Measurements from ENCODE around the gene KCNQ1.
A peak's percentile ranks its signal among the peaks of the same experiment; 100 is the strongest.

KCNQ1 gene, protein sequence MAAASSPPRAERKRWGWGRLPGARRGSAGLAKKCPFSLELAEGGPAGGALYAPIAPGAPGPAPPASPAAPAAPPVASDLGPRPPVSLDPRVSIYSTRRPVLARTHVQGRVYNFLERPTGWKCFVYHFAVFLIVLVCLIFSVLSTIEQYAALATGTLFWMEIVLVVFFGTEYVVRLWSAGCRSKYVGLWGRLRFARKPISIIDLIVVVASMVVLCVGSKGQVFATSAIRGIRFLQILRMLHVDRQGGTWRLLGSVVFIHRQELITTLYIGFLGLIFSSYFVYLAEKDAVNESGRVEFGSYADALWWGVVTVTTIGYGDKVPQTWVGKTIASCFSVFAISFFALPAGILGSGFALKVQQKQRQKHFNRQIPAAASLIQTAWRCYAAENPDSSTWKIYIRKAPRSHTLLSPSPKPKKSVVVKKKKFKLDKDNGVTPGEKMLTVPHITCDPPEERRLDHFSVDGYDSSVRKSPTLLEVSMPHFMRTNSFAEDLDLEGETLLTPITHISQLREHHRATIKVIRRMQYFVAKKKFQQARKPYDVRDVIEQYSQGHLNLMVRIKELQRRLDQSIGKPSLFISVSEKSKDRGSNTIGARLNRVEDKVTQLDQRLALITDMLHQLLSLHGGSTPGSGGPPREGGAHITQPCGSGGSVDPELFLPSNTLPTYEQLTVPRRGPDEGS

DNA sequence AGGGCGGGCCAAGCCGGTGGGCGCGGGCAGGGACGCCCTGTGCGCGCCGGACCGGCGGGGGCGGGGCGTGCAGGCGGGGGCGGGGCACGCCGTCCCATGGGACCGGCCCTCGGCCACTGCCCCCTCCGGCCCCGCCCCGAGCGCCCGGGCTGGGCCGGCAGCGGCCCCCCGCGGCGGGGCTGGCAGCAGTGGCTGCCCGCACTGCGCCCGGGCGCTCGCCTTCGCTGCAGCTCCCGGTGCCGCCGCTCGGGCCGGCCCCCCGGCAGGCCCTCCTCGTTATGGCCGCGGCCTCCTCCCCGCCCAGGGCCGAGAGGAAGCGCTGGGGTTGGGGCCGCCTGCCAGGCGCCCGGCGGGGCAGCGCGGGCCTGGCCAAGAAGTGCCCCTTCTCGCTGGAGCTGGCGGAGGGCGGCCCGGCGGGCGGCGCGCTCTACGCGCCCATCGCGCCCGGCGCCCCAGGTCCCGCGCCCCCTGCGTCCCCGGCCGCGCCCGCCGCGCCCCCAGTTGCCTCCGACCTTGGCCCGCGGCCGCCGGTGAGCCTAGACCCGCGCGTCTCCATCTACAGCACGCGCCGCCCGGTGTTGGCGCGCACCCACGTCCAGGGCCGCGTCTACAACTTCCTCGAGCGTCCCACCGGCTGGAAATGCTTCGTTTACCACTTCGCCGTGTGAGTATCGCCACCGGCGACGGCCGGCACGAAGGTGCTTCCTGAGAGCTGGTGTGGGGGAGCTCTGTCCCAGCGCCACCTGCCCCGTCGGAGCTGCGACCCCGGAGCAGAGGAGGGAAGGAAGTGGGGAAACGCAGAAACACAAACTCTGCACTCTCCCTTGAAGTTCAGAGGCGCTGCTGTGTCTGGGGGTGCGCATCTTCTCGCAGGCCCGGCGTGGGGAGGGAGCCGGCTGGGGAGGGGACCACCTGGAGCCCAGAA lies at the start of gene KCNQ1:
KCNQ1 (plus strand) TSS at position 188 of the 925 bp plus-strand sequence; CDS start at position 279, 91 bp downstream.
- DNase-seq: no peak

DNA sequence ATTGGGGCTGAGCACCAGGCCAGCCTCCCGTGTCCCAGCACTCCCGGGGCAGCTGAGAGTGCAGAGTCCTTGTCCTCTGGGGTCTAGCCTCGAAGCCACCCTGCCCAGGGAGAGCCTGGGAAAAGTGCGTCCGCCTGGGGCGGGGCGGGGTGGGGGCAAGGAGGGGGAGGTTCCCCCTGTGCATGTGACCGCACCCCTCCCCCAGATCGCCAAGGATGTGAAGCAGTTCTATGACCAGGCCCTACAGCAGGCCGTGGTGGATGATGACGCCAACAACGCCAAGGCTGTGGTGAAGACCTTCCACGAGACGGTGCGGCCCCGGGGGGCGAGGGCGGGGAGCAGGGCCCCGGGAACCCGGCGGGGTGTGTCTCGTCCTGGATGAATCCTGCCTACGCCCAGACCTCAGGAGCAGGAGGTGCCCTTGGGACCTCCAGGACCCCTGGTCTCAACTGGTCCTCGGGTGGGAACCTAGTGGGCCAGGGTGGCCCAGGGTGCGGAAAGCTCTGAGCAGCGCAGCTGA lies 49.5 kb upstream of the KCNQ1 start:
- DNase-seq: no peak

DNA sequence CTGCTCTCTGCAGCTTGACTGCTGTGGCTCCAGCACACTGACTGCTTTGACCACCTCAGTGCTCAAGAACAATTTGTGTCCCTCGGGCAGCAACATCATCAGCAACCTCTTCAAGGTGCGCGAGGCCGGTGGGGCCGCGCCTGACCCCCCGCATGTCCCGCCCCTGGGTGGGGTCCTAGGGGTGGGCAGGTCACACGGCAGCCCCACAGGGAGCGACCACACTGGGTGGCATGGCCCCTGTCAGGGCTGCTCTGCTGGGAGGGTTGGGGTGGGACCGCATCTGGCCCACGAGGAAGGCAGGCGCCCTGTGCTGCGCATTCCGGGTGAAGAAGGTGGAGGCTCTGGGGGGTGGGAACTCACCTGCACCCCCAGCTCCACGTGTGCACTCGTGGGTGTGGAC lies 49.0 kb upstream of the KCNQ1 start:
- DNase-seq: no peak

DNA sequence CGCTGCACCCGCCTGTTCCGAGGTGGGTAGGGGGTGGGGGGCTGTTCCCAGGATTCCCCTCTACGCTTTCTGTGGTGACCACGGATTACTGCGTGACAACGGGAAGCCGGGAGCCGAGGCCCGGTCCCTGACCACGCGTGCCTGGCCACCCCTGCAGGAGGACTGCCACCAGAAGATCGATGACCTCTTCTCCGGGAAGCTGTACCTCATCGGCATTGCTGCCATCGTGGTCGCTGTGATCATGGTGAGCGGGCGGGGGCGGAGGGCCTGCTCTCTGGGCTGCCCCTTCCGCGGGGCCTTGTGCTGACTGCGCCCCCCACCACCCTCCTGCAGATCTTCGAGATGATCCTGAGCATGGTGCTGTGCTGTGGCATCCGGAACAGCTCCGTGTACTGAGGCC lies 48.3 kb upstream of the KCNQ1 start:
- DNase-seq: no peak

DNA sequence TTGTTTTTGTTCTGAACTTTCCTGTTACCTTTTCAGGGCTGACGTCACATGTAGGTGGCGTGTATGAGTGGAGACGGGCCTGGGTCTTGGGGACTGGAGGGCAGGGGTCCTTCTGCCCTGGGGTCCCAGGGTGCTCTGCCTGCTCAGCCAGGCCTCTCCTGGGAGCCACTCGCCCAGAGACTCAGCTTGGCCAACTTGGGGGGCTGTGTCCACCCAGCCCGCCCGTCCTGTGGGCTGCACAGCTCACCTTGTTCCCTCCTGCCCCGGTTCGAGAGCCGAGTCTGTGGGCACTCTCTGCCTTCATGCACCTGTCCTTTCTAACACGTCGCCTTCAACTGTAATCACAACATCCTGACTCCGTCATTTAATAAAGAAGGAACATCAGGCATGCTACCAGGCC lies 47.8 kb upstream of the KCNQ1 start:
- DNase-seq: no peak

DNA sequence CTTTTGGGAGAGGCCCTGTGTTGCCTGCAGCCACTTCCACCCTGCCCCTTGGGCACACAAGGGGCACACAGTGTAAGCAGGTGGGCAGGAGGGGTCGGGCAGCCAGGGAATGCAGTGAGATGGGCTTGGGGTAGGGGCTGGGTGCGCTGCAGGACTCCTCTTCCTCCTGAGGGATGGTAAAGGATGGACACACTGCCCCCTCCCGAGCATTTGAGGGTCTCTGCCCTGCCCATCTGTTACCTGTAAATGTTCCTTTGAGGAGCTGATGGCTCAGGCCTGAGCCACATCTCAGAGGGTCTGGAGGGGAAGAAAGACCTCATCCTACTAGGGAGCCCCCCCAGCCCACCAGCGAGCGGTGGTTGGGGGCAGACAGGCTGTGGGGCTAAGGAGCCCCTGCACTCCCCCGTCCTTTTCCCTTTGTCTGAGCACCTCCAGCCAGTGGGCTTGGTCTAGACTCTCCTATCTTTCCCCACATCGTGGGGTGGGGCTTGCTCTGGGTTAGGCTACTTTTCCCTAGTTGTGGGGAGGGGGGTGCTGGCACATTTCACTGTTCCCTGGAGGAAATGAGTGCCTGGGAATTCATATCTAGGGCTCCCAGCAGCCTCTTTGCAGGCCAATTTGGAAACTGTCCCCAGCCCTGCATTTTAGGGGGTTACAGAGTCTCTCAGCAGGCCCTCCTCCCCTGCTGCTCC lies 46.0 kb upstream of the KCNQ1 start:
- DNase-seq: no peak

DNA sequence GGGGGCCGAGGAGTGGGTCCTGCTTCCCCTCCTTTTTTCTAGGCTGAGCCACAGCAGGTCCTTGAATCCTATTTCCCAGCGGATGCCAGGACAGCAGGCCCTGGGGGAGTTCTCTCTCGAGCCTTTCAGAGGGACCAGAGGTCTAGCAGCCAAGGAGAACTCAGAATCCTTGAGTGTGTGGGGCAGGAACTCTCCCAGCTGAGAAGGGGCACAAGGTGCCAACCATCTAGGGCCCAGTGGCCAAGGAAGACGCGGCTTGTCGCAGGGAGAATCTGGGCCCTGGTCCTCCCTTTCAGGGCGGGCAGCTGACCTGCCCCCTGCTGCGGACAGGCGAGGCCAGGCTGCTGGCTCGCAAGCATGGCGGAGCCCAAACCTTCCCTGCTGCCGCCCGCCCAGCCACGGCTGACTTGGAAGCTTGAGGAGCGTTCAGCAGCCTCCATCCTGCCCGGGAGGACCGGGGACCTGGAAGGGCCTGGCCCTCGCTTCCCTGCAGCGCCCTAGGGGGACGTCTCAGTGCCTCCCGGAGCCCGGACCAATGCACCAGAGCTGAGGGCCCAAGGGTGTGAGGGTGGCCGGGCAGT lies 45.2 kb upstream of the KCNQ1 start:
- DNase-seq: no peak

DNA sequence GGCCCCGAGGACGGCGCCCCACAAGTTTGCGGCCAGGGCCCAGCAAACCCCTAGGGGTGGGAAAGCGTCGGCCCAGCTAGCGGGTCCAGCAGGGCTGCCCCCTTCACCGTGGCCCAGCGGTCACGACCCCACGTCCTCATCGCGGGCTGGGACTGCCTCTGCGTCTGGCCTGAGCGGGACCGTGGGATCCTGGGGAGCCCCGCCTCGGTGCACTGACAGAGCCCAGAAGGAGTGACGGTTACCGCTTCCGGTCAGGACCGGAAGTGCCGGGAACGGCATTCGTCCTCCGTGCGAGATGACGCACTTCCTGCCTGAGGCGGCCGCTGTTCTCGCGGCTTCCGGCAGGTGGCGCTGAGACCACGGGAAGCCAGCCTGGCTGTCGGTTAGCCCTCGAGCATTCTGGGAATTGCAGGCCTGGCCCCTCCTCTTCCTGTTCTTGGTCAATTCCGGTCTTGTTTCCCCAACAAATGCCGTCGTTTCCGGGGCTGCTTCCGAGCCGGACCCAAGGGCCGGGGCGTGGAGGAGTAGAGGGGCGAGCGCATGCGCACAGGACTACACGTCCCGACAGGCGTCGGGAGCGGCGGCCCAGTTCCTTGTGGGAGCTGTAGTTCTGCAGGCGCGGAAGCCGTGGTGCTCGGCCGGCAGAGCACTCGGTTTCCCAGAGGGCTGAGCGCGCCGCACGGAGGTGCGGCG lies 44.6 kb upstream of the KCNQ1 start, which contains the start of gene TSSC4:
TSSC4 (plus strand) TSS at position 682 of the 693 bp plus-strand sequence. CDS start 1,884 bp downstream, outside the sequence.
- DNase-seq: peak; percentile 98

DNA sequence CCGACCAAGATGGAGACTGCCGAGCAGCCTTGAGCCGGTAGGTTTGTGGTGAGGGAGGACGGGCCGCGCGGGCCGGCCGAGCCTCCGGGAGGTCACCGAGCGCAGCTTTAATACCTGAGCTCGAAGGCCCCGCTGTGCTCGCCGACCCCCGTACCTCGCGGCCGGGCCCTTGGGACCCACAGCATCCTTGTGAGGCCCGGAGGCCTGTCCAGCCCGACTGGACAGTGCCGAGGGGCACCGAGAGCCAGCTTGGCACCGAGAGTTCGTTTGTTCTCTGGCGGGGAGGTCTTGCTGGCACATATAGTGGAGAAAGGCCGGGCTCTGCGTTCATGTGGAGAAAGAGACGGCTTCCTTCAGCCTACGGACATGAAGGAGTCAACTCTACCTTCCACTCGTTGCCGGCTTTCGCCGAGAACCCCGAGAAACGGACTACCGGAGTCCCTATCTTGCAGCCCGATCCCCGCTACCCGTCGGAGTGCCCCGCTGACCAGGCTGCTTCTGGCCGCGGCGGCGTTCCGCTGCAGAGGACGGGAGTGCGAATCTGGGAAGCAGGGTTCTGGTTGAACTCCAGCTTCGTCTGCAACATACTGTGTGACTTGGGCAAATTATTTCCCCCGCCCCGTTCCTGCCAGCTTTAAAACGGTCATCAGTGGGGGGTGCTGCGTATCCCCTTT lies 43.9 kb upstream of the KCNQ1 start:
- DNase-seq: no peak

DNA sequence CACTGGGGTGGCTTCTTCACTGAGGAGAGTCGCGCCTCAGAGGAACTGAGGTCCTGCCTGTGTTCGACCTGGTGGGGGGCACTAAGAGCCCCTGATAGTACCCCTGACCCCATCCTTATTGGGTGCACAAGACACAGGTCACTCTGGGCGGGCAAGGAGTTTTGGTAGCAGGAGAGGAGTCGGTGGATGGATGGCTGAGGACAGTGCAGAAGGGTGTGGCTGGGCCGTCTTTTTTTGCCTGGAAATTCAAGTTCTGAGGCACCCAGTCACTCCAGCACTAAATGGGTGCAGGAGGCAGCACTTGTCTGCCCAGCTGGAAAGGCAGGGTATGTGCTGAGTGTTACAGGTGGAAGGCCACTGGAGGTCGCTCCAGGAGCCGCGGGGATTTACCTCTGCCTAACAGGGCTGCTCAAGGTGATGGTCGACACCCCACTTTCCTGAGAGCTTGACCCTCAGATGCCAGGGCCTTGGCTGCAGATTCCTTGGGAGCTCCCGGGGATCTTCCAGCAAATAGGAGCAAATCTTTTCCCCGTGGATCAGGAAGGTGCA lies 43.3 kb upstream of the KCNQ1 start:
- no peak for DNase-seq

DNA sequence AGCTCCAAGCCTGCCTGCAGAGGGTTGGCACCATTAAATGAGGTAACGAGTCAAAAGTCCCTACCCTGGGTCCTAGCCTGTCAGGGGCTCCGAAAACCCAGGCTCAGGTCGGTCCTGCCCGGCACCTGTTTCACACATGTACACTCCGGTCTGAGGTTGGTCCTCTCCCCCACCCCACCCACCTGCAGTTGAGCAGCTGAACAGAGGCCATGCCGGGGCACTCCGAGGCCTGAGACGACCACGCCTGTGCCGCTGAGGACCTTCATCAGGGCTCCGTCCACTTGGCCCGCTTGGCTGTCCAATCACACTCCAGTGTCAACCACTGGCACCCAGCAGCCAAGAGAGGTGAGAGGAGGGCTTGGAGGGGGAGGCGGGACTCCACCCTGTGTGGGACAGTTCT lies 42.7 kb upstream of the KCNQ1 start:
- no peak for DNase-seq

DNA sequence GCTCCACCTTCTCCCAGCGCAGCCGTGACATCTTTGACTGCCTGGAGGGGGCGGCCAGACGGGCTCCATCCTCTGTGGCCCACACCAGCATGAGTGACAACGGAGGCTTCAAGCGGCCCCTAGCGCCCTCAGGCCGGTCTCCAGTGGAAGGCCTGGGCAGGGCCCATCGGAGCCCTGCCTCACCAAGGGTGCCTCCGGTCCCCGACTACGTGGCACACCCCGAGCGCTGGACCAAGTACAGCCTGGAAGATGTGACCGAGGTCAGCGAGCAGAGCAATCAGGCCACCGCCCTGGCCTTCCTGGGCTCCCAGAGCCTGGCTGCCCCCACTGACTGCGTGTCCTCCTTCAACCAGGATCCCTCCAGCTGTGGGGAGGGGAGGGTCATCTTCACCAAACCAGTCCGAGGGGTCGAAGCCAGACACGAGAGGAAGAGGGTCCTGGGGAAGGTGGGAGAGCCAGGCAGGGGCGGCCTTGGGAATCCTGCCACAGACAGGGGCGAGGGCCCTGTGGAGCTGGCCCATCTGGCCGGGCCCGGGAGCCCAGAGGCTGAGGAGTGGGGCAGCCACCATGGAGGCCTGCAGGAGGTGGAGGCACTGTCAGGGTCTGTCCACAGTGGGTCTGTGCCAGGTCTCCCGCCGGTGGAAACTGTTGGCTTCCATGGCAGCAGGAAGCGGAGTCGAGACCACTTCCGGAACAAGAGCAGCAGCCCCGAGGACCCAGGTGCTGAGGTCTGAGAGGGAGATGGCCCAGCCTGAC lies 41.7 kb upstream of the KCNQ1 start:
- no peak for DNase-seq

DNA sequence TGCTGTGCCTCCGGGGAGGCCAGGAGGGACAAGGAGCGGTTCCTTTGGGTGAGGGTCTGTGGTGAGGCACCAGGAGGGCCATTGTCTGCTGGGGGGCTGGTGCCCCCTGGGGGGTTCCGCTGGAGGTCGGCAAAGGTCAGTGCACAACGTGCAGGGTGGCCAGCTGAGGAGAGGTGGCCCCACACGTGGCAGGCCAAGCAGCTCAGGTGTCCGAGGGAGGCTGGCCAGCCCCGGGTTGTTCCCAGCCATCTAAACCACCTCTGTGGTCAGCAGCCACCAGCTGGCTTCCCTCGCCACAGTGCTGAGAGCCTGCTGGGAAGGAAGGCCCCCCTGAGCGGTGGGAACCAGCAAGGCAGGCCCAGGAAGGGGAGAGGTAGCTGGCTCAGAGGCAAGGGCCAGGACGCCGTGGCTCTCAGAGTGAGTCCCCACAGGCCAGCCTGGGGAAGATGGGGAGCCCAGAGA lies 40.0 kb upstream of the KCNQ1 start:
- no peak for DNase-seq

DNA sequence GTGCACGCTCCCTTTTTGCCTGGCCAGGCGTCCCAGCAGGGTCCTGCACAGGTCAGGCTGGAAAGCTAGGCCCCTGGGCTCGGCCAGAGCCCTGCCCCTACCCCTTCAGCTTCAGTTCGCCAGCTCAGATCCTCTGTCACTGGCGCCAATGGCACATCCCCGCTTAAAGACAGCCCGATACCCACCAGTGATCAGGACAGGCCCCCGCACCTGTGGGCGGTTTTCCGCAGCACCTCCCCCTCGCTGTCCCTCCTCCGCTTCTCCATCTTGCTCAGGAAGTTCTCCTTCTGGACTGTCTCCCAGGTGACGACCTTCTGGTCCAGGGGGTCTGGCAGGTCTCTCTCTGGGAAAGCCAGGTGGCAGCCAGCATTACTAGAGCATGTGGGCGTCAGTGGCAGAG lies 38.4 kb upstream of the KCNQ1 start:
- no peak for DNase-seq

DNA sequence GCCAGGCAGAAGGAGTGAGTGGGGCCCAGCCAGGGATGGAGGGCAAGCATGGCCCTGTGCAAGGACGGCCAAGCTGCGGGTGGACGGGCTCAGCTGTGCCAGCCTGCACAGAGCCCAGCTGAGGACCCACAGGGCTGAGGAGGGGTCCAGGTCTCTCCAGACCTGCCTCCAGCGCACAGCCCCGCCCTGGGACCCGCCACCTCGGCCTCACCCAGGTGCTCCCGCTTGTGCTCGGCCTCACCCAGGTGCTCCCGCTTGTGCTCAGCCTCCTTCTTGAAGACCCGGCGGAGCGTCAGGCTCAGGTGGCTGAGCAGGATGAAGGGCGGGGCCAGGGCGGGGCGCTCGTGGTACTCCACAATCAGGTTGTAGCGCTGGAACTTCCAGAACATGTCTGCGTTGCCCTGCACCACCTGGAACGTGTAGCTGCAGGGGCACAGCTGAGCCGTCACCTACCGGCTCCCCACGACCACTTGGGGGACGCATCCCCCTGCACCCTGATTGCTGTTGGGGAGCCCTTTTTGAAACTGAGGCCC lies 37.9 kb upstream of the KCNQ1 start:
- DNase-seq: no peak

DNA sequence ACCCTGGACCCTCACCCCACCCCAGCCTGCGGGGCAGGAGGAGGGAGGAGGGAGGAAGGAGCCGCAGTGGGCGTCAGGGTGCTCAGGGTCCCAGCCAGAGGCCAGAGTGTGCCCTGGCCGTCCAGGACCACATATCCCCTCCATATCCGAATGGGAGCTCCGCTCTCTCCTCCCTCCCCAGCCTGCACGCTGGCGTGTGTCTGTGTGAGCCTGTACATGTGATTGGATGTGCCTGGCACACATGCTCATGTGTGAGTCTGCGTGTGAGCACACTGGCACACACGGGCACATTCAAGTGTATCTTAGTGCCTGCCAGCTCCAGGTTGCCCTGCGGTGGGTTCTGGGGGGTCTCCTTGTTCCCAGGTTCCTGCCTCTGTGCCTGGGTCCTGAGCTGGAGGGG lies 36.1 kb upstream of the KCNQ1 start:
- DNase-seq: no peak

DNA sequence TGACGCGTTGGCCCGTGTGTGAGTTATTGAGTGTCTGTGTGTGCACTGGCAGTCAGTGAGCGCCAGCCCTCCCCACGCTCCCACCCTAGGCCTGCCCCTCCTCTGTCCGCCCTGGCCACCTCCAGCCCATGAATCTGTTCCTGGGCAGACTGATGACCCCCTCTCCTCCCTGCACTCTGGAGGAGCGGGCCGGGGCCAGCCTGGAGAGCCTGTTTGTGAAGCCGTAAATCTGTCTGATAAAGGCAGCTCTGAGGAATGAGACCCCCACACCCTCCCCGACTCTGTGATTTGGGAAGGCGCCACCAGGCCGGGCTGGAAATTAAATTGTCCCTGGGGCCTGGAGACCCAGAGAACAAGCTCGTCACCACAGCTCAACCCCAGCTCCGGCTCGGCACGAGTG lies 35.7 kb upstream of the KCNQ1 start:
- DNase-seq: no peak

DNA sequence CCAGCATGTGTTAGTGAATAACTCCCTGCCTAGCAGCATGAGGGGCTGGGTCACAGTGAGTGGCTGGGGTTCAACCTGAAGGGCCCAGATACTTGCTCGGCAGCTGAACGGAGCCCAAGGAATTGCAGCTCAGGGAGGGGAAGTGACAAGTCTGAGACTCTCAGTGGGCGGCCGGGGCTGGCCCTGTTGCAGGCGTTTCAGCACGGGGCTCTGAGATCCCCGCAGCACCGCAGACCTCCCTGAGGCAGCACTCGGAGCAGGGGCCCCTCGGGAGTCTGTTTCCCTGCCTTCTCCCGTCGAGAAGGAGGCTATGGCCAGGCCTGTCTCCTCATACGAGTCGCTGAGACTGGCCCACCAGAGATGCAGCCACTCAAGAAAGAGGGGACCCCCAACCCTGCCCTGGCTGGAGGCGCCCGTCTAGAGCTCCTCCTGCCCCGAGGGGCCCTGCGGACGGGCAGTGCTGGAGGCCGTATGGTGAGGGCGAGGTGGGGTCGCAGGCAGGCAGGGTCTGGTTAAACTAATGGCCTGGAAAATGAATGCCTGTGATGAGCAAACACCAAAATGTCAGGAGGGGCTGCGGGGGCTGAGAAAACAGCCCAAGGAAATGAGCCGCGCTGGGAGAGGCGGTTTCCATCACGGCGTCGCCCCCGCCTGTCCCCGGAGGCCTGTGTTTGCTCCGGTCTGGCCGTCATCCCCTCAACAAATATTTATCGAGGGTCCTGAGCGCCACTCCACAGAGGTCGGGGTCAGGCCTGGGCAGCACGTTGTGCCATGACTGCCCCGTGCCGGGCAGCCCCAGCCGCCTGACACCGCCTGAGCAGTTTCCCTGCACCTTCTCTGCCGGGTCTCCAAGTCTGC lies 35.0 kb upstream of the KCNQ1 start:
- no peak for DNase-seq
